ENCODE data around the gene KCTD2.
"Not testable (repeated sequence)": the region's sequence is repeated elsewhere in the genome, so short reads cannot be mapped to it uniquely, and the experiment has no call there.

Gene KCTD2, protein sequence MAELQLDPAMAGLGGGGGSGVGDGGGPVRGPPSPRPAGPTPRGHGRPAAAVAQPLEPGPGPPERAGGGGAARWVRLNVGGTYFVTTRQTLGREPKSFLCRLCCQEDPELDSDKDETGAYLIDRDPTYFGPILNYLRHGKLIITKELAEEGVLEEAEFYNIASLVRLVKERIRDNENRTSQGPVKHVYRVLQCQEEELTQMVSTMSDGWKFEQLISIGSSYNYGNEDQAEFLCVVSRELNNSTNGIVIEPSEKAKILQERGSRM

DNA sequence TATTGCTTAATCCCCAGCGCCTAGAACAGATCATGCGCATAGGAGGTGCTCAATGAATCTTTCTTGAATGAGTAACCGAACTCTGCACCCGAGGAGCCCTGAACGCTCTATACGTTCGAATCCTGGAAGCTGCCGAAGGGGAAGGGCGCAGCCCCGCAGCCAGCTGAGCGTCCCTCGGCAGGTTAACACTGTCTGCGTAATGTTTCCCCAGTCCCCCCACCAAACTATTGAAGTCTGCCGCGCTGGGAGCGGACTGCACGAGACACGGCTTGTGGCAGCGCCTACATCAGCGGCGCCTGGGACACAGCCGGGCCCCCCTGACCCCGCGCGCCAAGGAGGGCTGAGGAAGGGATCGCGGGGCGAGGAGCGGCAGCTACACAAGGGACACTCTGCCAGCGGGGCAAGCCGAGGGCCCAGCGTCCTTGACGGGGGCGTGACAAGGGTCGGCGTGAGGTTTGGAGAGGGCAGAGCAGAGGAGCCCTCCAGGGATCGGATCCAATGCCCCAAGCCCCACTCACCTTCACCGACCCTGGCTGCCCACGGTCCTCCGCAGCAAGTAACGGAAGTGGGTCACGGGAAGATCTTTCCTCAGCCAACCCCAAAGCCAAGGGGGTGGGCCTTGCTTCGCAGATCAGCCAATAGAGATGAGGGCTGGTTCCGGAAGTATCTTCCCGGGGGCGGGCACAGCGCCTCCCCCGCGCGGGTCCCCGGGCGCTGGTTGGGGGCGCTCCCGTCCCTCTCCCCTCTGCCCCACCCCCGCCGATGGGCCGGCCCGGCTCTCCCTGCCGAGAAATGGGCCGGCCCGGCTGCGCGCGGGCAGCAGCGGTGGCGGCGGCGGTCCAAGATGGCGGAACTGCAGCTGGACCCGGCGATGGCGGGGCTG, at the start of gene KCTD2, which contains the start of gene ATP5PD:
KCTD2 (plus strand) TSS at position 819 of the 883 bp plus-strand sequence; CDS start at position 845, 26 bp downstream.
ATP5PD (minus strand) TSS at position 563 of the 883 bp plus-strand sequence. CDS start 4,319 bp downstream, outside the sequence.
- DNase-seq, result peak; percentile 97

DNA sequence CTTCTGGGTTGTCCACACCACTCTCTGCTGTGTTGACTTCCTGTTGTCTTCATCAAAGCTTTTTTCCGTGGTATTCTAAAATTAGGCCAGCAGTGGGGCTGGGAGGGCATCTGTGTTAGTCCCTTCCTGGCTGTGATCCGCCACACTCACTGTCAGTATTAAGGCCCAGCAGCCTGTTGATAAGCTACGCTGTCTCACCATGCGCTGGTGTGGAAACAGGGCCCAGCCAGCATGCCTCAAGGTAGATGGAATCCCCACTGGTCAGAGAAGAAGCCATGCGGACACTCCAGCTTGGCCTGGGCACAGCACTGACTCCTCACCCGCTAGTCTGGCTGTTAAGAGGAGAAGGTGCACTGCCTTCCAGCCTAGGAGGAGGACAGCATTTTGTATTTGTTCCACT, 48.2 kb upstream of the KCTD2 start:
- no peak for DNase-seq

DNA sequence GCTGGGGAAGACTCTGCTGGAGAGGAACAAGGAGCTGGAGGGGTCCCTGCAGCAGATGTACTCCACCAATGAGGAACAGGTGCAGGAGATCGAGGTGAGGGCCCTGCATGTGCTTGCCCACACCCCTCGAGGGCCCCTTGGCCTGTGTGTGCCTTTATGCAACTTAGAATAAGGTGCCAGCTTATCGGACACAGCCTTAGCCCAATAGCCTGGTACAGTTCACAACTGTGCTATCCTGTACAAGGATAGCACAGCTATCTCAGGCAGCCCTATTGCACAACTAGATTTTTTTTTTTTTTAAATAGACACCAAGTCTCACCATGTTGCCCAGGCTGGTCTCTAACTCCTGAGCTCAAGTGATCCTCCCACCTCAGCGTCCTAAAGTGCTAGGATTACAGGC, 47.5 kb upstream of the KCTD2 start:
- DNase-seq, result no peak

DNA sequence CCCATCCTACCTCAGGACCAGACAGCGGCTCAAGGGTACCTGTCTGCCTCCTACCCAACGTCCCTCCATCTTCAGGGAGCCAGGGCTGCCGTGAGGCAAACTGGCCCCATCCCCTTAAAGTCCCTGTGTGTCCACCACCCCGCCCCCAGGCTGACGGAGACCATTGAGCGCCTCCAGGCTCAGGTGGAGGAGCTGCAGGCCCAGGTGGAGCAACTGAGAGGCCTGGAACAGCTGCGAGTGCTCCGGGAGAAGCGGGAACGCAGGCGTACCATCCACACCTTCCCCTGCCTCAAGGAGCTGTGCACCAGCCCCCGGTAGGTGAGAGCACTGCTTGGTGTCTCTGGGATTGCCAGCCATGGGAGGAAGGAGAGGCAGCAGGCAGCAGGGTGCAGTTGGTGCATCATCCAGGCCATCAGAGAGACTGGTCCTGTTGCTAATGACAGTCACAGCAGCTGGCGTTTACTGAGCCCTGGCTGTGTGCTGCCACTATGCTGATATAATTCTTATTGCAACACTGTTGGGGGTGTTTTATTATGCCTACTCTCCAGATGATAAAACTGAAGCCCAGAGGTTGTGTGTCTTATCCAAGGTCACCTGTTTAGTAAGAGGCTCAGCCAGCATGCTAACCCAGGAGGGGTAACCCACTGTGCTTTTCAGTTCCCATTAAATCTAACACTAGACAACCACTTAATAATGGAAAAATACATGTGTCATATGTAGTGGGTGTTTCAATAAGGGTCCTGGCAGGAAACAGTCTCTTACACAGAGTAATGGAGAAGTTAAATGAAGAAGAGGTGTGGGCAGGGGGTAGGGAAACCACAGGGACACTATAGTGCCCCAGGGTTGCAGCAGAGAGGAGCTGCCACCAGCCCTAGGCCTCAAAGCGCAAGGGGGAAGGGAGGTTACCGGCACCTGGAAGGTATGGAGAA, 44.8 kb upstream of the KCTD2 start:
- no peak for DNase-seq

DNA sequence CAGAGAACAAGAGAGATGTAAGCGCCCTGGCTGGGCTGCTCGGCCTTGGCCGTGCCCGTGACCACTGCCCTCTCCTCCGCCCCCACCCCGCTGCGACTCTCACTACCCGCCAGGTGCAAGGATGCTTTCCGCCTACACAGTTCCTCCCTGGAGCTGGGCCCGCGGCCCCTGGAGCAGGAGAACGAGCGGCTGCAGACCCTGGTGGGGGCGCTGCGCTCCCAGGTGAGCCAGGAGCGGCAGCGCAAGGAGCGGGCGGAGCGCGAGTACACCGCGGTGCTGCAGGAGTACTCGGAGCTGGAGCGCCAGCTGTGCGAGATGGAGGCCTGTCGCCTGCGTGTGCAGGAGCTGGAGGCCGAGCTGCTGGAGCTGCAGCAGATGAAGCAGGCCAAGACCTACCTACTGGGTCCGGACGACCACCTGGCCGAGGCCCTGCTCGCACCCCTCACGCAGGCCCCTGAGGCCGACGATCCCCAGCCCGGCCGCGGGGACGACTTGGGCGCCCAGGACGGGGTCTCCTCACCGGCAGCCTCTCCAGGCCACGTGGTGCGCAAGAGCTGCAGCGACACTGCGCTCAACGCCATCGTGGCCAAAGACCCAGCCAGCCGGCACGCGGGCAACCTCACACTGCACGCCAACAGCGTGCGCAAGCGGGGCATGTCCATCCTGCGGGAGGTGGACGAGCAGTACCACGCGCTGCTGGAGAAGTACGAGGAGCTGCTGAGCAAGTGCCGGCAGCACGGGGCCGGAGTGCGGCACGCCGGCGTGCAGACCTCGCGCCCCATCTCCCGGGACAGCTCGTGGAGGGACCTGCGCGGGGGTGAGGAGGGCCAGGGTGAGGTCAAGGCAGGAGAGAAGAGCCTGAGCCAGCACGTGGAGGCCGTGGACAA, 43.7 kb upstream of the KCTD2 start:
- no peak for DNase-seq

DNA sequence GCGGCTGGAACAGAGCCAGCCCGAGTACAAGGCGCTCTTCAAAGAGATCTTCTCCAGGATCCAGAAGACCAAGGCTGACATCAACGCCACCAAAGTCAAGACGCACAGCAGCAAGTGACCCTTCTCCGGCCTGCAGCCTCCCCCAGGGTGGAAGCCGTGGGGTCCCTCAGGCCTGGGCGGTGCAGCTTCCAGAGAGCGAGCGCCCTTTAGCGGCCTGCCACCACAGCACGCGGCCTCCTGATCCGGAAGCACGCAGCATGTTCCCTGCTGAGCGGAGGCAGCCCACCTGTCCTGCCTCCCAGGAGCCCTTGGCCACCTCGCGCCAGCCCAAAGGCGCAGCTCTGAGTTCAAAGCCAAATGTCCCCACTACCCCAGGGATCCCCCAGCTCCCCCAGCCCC, 43.1 kb upstream of the KCTD2 start:
- no peak for DNase-seq

DNA sequence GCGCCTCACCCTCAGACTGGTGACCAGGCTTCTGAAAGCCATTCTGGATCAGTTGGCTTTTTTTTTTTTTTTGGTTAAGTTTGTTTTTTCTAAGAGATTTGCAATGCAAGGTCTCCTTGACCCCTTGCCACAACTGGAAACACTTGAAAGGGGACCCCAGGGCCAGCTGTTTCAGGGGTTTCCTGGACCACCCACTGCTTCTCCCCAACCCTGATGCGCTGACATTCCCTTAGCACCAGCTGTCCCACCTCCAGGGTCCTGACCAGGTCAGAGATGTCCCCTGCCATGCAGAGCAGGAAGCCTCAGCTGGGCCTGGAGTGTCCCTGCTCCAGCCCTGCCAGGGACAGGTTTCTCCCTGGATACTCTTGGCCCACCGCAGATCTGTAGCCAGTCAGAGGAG, 42.7 kb upstream of the KCTD2 start:
- no peak for DNase-seq

DNA sequence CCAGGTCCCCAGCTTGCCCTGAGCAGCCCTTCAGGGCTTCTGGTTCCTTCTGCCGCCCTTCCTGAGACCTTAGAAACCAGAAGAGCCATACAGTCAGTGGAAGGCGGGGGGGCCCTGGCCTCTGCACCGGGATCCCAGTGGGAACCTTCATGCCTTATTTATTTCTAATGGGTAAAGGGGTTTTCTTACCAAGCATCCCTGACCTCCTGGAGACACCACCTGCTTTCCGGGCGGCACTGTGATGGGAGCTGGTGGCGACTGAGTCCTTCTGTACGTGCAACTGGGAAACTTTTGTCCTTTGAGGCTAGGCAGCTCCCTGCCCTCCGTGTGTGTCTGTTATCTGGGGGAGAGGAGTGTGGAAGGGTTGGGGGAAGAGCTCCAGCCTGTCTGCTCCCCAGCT, 41.7 kb upstream of the KCTD2 start:
- no peak for DNase-seq

DNA sequence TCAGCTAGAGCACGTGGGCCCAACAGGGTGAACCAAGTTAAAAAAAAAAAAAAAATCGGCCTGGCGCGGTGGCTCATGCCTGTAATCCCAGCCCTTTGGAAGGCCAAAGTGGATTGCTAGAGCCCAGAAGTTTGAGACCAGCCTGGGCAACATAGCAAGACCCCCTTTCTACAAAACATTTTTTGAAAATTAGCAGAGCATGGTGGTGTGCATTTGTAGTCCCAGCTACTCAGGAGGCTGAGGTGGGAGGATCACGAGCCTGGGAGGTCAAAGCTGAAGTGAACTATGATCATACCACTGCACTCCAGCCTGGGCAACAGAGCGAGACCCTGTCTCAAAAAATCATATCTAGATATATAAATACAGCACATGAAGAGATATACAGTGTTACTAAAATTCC, 40.9 kb upstream of the KCTD2 start:
- not testable (repeated sequence) for DNase-seq

DNA sequence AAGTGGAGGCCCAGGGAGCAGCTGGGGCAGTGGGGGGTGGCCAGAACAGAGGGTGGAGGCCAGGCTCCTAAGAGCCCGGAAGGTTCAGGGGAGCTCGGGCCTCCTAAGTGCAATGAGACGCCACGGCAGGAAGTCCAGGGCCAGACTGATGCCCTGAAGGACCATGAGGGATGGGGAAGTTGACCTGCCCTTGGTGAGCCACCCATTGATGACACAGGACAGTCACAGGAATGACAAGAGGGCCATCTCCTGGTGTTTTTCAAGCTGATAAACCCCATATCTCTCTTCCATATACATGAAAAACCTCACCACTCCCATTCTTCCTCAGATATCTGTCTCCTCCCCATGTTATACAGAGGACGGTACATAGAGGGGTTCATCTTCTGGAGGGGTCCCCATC, 40.4 kb upstream of the KCTD2 start:
- no peak for DNase-seq

DNA sequence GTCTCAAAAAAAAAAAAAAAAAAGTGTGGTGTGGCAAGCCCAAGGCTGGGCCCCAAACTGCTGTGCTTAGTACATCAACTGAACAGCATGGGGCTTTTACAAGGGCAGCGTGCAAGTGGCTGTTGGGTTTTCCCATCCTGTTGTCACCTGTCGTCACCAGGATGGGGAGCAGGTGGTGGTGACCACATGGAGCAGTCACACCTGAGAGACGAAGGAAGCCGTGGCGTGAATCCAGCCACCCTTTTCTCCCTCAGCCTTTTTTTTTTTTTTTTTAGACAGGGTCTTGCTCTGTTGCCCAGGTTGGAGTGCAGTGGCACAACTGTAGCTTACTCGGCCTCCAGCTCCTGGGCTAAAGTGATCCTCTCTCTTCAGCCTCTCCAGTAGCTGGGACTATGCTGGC, 38.7 kb upstream of the KCTD2 start:
- no peak for DNase-seq

DNA sequence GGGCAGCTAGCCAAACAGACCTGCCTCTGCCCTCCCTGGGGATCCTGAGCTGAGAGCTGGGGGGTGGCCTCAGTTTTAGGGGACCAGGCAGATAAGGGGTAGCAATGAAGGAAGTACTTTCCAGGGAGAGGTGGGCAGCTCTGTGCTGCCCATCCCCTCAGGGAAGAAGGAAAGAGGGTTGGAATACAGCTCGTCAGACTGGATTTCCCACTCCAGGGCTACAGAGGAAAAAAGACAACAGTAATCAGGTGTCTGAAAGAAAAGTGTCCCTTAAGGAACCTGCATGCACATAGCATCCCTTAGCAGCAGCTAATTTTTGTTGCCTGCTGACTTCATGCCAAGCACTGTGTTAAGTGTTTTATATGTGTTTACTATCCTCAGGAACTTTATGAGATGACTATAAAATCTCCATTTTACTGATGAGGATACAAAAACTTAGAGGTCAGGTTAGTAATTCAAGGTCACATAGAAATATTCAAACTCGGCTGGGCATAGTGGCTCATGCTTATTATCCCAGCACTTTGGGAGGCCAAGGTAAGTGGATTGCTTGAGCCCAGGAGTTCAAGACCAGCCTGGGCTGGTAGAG, 37.8 kb upstream of the KCTD2 start:
- no peak for DNase-seq

DNA sequence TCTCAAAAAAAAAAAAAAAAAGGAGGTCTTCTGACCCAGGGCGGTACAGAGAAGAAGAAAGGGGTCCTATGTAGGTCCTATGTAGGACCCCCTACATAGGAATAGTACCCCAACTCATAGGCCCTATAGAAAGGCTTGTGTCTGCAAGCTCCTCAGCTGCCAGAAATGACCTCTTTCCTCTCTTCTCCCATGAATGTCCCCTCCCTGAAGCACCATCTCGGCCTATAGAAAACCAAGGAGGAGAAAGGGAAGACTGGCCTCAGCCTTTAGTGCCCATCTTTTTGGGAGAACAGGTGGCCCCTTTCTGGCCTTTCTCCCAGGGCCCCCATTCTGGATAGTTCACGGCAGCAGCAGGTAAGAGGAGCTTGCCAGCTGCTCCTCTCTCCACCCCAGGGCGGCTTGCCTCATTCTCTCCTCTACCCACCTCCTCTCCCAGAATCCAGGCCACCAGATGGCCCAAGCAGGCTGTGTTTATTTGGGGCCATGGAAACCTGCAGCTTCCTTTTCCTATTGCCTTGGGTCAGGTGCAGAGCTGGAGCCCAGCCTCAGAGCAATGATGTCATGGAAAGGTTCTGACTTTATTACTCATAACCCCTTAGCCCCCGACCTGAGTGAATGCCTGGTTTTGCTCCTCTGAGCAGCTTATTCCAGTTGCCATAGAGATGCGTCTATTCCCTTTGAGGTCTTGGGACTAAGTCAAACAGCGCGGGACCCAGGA, 36.2 kb upstream of the KCTD2 start:
- DNase-seq, result no peak

DNA sequence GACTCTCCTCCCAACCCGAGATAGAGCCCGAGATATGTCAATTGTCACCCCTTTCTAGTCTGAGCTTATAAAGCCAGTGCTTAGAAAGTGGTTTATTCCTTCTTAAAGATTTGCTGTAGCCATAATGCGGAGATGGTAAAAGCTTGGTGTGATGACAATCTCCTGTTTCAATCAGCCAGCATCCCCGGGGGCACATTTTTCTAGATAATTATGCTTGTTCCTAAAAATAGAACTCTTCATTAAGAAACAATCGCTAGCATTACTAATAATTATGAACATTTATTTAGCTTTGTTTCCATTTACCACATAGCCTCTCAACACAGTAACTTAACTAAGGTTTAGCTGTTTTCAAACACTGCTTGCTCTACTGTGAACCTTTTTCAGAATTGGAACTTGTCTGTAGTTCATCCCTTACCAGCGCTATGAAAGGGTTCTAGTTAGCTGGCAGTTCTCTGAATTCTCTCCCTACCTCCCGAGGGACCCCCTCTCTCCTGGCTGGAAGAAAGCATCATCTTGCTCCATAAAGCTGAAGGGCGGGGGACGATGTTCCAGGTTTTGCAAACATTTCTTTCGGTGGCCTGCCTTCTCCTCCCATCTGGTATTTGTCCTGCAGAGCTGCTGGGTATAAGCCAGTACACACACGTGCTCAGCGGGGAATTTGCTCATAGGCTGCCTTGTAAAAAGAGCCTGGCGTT, 35.5 kb upstream of the KCTD2 start:
- no peak for DNase-seq

DNA sequence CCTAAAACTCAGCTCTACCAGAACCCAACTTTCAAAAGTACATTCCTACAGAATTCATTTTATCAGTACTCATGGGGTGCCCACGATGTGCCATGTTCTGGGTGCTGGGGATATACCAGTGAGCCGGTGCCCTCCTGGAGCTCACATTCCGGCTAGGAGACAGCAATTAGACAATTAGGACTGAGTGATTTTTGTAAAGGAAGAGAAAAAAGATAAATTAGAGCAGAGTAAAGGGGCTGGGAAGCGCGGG, 35.0 kb upstream of the KCTD2 start:
- DNase-seq, result no peak

DNA sequence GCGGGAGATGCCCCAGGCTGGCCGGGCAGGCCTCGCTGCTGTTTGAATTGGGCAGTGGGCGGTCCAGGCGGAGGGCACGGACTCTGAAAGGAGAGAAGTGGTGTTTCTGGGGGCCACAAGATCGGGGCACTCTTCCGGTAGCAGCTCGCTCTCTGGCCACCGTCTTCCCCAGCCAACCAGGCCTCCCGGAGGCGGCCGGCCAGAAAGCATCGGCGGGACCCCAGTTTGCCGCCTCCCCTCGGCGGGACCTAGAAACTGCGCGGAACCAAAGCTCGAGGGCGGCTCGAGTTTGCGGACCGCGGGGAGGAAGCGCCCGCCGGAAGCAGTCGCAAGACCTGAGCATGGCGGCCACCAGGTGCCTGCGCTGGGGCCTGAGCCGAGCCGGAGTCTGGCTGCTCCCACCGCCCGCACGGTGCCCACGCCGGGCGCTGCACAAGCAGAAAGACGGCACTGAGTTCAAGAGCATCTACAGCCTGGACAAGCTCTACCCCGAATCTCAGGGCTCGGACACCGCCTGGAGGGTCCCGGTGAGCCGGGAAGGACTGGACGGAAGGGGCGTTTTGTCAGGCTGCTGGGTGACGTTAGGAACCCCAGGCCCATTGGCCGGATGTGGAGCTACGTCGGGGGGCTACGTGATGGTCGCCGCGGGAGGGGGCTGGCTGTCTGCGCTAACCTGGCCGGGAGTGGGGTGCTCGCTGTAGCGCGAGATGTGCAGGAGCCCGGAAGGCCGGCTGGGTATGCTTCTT, 34.5 kb upstream of the KCTD2 start, which contains the start of gene MRPL58:
MRPL58 (plus strand) TSS at position 325 of the 746 bp plus-strand sequence; CDS start at position 342, 17 bp downstream.
- peak; percentile 86 for DNase-seq

DNA sequence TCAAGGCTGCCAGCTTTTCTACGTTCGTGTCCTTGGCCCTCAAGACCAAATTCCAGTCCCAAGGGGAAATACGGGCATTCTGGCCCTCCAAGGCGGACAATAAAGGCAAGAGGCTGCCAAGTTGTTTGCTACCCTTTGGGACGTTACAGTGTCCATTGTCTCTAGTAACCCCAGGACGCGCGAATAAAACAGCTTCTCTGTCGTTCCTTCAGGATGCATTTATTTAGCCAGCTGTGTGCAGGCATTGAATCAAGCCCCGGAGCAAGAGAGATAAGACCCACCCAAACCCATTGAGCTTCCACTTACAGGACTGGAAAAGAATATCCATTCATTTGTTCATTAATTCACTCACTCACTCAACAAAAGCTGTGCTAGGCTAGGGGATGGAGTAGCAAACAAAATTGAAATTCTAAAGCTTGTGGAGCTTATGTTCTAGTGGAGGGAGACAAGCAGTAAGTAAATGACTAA, 33.9 kb upstream of the KCTD2 start:
- DNase-seq, result no peak

DNA sequence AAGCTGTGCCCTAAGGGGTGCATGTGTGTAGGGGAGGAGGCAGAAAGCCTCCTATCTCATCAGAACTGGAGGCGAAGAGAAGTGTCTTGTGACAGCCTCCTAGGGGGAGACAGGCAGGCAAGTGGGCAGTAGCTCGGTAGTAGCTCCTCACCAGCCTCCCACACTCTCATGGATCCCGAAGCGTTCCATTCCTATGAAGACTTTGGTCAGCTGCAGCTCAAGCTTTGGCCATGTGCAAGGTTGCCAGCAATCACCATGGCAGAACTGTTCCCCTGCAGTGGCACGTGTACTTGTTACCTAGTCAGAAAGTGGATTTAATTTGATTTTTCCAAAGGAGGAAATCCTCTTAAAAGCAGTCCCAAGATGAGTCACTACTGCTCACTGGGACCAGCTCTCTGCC, 27.9 kb upstream of the KCTD2 start:
- no peak for DNase-seq

DNA sequence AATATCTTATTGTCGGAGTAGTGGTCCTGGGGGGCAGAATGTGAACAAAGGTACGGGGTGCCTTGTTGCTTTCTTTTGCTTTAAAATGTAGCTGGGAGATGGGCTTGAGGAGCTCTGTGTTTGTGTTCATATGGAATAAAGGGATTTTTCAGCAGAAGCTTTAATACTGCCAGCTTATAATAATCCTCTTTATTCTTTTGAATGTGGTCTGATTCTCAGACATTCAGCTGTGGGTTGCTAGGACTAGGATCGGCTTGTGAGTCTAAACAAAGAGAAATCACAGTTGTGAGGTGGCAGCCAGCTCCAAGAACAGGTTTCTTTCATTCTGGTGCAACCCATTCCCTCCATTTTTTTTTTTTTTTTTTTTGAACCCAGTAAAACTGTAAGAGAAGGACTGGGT, 27.3 kb upstream of the KCTD2 start:
- DNase-seq, result no peak

Measured in CD4-positive, alpha-beta T cell treated with Interleukin-12 subunit alpha and Interleukin-12 subunit beta, for 1 hour (primary cell).